ENCODE results near the gene OR51F1.
"Not testable (repeated sequence)": the region's sequence is repeated elsewhere in the genome, so short reads cannot be mapped to it uniquely, and the experiment has no call there.

Gene OR51F1, protein sequence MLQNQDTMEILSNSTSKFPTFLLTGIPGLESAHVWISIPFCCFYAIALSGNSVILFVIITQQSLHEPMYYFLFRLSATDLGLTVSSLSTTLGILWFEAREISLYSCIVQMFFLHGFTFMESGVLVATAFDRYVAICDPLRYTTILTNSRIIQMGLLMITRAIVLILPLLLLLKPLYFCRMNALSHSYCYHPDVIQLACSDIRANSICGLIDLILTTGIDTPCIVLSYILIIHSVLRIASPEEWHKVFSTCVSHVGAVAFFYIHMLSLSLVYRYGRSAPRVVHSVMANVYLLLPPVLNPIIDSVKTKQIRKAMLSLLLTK

DNA sequence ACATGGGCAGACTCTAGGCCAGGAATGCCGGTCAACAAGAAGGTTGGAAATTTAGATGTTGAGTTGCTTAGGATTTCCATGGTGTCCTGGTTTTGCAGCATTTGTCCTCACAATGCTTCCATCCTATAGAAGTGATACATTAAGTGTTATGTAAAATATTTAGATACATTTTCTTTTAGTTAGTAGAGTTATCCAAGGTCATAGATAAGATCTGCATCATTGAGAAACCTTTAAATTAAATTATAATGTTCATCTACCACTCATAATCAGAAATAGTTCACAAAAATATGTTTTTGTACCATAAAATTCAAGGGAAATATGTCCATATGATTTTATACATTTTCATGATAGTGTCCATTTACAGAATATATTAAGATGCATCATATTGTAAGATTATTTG, at the start of gene OR51F1:
TSS of gene OR51F1 (minus strand) at position 101 of the 400 bp plus-strand sequence. CDS start at position 101, 0 bp downstream.
- DNase-seq, result no peak

DNA sequence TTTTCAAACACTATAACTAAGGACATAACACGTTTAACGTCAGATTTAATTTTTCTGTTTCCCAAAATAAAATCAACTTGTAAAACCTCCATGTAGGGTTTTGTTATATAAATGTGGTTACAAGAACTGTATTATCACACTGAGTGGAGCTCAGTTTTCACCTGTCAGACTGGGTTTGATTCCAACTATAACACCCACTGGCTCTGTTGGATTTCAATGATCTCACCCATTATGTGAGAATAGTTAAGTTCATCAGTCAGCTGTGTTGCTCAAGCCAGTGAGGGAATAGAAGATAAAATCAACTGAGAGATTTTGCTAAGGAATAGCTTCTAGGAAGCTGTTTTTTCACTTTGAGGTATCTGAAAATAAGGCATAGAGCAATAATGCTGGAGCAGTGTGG, 39.5 kb upstream of the OR51F1 start:
- DNase-seq, result no peak

DNA sequence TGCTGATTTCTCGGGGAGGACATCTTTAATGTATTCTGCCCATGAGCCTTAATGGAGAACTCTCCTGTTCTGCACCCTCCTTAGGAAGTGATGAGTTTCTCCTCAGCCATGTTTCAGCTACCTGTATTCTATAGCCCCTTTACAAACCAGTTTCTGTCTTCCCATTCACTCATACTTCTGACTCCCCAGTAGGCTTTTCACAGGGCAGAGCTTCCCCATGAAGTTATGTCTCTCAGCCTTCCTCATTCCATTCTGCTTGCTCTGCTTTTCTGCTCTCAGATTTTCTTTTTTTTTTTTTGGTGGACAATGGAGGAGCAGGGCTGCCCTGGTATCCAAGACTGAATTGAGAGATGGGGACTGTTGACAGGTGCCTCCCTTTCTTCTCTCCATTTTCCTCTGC, 38.7 kb upstream of the OR51F1 start:
- DNase-seq, result no peak

DNA sequence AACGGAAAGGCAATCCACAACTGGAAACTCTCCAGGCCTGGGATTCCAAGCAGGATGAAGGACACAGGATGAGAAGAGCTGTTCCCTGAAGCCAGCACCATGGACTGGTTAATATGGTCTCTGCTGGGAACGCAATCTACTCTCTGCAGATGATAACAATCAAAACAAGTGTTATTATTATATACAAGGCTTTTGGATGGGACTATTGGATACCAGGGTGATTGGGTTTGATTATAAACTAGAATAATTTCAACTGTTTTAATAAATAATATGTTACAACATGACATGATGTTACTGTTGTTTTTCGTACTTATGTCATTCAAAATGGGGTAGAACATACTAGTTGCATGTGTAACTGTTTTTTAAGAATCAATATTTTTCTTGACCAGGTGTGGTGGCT, 34.5 kb upstream of the OR51F1 start, which contains the start of gene OR52R1:
TSS of gene OR52R1 (minus strand) at position 101 of the 400 bp plus-strand sequence. CDS start at position 101, 0 bp downstream.
- no peak for DNase-seq

DNA sequence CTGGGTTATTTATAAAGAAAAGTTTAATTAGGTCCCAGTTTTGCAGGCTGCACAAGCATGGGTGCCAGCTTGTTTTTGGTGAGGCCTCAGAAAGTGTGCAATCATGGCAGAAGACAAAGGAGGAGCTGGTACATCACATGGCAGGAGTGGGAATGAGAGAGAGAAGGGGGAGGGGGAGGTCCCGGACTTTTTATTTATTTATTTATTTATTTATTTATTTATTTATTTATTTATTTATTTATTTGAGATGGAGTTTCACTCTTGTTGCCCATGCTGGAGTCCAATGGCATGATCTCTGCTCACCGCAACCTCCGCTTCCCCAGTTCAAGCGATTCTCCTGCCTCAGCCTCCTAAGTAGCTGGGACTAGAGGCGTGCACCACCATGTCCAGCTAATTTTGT, 31.6 kb upstream of the OR51F1 start:
- not testable (repeated sequence) for DNase-seq

DNA sequence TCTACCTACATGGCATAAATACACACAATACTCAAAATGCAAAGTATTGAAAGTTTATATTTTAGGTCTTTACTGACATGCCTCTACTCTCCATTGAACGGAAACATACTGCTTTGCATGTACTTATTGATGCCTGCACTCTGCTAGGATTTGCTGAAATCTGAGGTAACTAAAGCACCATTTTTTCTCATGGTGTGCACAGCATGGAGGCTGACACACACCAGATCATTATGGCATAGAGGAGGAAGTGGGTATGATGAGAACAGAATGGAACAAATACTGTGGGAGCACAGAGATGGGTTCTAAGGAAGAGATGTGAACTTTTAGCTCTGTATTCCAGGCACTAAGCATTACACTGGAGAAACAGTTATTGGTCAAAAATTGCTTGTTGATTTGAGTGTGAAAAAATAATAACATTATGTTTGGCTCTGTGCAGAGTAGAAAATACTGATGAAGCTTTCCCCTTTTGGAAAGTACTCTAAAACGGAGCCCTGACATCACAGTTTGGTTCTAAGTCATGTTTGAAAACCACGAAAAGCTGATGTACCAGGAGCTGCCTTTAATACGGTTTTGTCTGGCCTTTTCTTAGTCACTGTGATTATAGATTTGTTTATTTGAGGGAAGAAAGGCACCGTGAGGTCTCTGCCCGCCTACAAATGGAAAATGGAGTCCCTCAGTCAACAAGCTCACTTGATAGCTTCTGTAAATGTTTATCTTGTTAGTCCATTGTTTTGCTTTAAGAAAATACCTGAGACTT, 28.9 kb upstream of the OR51F1 start:
- DNase-seq, result no peak

DNA sequence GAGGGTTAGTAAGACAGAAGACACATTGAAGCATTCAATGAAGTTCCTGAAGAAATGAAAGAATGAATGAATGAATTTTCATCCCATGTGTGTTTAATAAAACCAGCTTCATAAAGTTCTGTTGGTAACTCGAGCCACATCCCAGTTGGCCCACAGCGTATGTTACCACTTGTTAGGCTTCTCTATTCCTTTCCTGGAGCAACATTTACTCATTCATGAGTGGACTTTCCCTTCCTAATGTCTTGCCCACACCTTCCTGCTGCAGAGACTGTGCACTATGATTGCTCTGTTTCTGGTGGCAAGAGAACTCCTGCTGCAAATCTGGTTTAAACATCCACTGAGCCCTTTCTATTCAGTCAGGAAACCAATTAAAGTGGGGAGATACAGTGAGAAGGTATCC, 27.5 kb upstream of the OR51F1 start:
- DNase-seq, result no peak

DNA sequence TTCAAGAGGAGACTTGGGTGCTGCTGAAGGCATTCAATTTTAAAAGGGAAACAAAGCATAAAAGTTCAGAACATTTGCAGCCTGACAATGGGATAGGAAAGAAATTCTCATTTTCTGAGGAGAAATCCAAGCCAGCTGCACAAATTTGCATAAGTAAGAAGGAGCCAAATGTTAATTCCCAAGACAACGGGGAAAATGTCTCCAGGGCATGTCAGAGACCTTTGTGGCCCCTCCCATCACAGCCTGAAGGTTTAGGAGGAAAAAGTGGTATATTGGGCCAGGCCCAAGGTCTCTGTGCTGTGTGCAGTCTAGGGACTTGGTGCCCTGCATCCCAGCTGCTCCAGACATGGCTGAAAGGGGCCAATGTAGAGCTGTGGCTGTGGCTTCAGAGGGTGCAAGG, 12.7 kb upstream of the OR51F1 start:
- no peak for DNase-seq

DNA sequence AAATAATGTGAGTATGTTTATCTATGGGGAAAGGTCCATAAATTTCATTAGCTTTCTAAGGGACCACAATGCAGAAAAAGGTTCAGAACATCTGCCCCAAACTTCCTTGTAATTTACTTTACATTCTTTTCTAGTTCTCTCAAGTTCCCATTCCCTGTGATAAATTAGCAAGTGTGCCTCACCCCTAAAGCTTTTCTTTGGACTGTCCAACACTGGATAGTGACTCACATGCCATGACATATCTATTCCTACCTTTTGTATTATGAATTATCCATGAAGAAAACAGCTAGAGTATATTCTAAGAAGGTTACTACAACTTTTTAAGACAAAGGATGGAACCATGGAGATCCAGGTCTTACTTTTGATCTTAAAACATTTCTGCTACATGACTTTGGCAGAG, 1.6 kb downstream of the OR51F1 start:
- DNase-seq, result no peak

DNA sequence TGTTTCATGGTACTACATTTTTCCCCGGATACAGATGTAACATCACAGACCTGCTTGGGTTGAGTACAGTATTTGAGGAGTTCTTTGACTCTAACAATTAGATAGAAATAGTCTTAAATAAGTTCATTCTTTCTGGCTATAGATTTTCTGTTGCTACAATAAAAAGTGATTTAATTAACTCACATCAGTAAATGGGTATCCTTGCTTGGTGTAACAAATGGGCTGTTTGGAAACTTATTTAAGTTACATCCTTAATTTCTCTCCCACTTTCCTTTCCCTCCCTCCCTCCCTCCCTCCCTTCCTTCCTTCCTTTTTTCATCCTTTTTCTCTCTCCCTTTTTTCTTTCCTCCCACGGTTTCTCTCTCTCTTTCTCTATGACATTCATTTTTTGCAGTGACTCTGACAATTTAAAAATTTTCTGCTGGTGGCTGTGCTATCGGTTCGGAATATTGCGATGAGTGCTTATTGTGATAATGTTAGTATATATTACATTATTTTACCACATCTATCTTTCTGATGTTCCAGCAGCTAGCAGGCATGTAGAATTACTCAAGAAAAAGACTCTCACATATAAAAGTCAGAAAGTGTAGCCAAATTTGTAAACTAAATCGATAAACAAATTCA, 3.2 kb downstream of the OR51F1 start:
- DNase-seq, result no peak

DNA sequence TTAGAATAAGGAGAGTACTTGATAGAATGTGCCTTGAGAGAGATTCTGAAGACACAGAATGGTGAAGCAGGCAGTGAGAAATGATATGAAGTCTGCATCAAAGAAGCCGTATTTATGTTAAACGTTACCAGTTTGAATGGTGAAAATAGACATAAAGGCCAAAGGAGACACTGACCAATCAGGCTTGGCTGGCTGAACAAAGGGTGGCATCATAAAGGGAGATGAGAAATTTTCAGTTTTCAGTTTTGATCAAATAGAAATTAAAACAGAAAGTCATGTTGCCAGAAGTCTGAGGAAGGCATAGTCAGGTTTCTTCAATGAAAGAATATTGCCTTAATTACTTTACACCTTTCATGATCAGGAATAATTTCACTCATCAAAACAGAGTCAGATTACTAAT, 6.6 kb downstream of the OR51F1 start:
- no peak for DNase-seq

DNA sequence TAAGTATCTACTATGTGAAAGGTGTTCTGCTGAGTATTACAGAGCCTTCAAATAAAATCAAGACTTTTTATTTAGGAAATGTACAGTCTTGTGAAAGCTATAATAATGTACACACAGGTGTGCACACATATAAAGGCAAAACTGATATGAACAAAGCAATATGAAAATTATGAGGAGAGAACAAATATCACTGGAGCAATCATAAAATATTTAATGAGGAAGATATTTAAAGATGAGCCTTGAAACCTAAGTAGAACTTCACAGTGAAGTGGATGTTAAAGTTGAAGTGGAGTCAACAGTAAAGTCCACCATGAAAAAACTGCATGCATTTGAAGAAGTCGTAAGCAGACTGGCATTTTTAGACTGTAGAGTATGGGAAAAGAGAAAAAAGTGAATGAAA, 18.5 kb downstream of the OR51F1 start:
- DNase-seq, result no peak

DNA sequence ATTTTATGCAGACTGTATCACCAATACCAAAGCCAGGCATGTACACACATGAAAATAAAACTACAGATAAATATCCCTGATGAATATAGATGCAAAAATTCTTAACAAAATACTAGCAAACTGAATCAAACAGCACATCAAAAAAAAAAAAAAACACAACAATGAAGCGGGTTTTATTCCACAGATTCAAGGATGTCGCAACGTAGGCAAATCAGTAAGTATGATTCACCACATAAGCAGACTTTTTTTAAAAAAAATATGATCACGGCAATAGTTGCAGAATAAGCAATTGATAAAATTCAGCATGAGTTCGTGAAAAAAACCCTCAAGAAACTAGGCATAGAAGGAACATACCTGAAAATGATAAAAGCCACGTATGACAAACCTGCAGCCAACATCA, 21.3 kb downstream of the OR51F1 start:
- DNase-seq, result no peak

DNA sequence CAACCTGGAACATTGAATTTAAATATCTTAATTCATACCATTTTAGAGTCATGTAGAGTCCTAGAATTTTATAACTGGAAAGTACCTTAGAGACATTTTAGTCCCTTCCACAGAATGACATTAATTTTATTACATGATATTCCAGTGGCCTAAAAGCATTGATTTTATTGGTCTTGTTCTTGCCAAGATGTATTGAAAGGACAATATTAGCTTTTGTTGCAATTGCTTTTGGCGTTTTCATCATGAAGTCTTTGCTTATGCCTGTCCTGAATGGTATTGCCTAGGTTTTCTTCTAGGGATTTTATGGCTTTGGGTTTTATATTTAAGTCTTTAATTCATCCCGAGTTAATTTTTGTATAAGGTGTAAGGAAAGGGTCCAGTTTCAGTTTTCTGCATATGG, 29.0 kb downstream of the OR51F1 start:
- no peak for DNase-seq

DNA sequence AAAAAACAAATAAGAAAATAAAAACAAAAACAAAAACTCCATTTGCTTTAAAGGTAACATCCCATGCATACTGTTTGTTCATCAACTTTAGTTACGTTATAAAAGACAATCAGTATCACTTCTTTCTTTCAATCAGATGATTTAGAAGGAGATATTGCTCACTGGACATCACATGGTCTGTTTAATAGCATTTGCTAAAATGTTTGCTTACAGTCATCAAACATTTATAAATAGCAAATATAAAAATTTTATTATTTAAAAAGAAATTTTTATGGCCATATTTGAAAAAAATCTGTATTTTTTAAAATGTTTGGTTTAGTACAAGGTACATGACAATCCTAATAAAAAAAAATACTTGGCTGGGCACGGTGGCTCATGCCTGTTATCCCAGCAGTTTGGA, 42.6 kb downstream of the OR51F1 start:
- no peak for DNase-seq

DNA sequence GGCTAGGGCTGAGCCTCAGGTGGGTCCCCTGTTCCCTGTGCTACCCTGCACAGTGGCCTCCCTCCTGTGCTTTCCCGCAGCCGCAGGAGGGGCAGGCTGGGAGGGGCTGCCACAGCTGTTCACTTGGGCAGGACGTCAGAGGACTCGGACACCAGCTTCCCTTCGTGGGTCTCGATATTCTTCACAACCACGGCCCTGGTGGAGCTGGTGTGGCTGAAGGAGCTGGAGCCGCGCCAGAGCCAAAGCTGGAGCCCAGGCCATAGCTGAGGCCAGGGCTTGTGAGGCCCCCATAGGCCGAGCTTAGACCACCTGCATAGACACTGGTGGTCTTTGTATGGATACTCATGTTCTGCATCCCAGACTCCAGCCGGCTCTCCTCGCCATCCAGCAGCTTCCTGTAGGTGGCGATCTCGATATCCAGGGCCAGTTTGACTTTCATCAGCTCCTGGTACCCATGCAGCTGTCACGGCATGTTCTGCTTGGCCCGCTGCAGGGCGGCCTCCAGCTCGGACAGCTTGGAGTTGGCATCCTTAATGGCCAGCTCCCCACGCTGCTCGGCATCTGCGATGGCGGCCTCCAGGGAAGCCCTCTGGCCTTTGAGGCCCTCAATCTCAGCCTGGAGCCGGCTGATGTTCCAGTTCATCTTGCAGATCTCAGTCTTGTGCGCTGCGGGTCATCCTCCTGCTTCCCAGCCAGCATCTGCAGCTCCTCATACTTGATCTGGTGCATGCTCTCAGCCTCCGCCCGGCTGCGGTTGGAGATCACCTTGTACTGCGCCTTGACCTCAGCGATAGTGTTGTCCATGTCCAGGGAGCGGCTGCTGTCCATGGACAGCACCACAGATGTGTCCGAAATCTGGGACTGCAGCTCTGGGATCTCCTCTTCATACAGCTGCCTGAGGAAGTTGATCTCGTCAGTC, 46.9 kb downstream of the OR51F1 start:
- not testable (repeated sequence) for DNase-seq
